Omental fat pad (tissue), 4 donors: Measurements from ENCODE around the gene HS3ST1. TPM values are rescaled to one million over a fixed set of nuclear protein-coding genes. Genes with fewer than 3 reads are reported as not detected.

Experiments used
- ATAC-seq: fragments of 150-250 bp; one replicate; pipeline ENCODE4 v1.9.1; 2016; ENCODE audit warnings: mild to moderate bottlenecking, moderate library complexity; ENCODE audit not compliant: low FRiP score
- DNase-seq: peaks from one replicate; pipeline ENCODE4 v3.0.0-alpha.2; 2019; ENCODE audit warnings: low spot score
- CTCF ChIP-seq, 3 donors: fragments of 450-650 bp; IDR thresholded peaks; one replicate each; pipeline ENCODE4 v1.5.1; 2016 to 2017; ENCODE audit warnings: antibody characterized with exemption in 3 of 3, mild to moderate bottlenecking in 3 of 3, moderate library complexity in 2 of 3
- total RNA-seq, 4 donors: library from RNA; depleted of rRNA; stranded (reverse); fragments of >200 nt; gene quantifications; one replicate each; pipeline ENCODE4 v1.1.0, GENCODE V29; 2016

Gene HS3ST1
- total RNA-seq, 4 donors from 2014 or later: 1.1 to 16.3 (median 3.6) TPM

- ATAC-seq (no peak), DNase-seq (no peak)
- no peak for TF ChIP-seq CTCF (IDR thresholded peaks at IDR 0.05)
Observed at GRCh38 chr4:11365039-11365438, 63.7 kb downstream of the HS3ST1 start.

- no peak for DNase-seq
- no peak for ATAC-seq
- no peak for TF ChIP-seq CTCF (IDR thresholded peaks at IDR 0.05)
Observed at GRCh38 chr4:11359591-11359990, 69.1 kb downstream of the HS3ST1 start.

GRCh38 chr4:11355226-11355625 is 73.5 kb downstream of the HS3ST1 start:
- no peak for TF ChIP-seq CTCF (IDR thresholded peaks at IDR 0.05)
- ATAC-seq (no peak), DNase-seq (no peak)

- no peak for DNase-seq
- ATAC-seq: no peak
Observed at GRCh38 chr4:11354531-11354930, 74.2 kb downstream of the HS3ST1 start.

GRCh38 chr4:11348449-11349088 is 80.1 kb downstream of the HS3ST1 start:
- no peak for DNase-seq
- no peak for TF ChIP-seq CTCF (IDR thresholded peaks at IDR 0.05)
- no peak for ATAC-seq

More at GRCh38 chr4:11354531-11354930, 74.2 kb downstream of the HS3ST1 start:
- no peak for TF ChIP-seq CTCF (IDR thresholded peaks at IDR 0.05)

- no peak for DNase-seq
- no peak for ATAC-seq
- no peak for TF ChIP-seq CTCF (IDR thresholded peaks at IDR 0.05)
Observed at GRCh38 chr4:11344916-11345315, 83.8 kb downstream of the HS3ST1 start.

- ATAC-seq (no peak), DNase-seq (no peak)
- no peak for TF ChIP-seq CTCF (IDR thresholded peaks at IDR 0.05)
Observed at GRCh38 chr4:11343536-11343935, 85.2 kb downstream of the HS3ST1 start.
